Measurements from ENCODE around the gene KCNJ5. TPM values are rescaled to one million over a fixed set of nuclear protein-coding genes. Genes with fewer than 3 reads are reported as not detected.

KCNJ5 gene
- total RNA-seq, 4 donors from 2014 or later: 0.31 to 3.2 (median 0.71) TPM

- no peak for ATAC-seq
- Histone ChIP-seq H3K4me3 (no peak overlapping the region), H3K36me3 (no peaks in the 10 kb centered on the region), H3K27ac (no peak overlapping the region), H3K4me1 (no peaks in the 10 kb centered on the region), H3K9me3 (no peaks in the 10 kb centered on the region), H3K27me3 (peaks cover 7% of the 10 kb centered on the region)
- 95 to 100% methylated on average over 2 to 3 of the region's 7 CpGs for WGBS, 2 donors (ENCODE audit: low coverage in 1 of 2)
- no peak for TF ChIP-seq POLR2A (IDR thresholded peaks at IDR 0.05)
These were observed 32.9 kb downstream of the KCNJ5 start for GRCh38 chr11:128924104-128924503.

- no peaks in the 10 kb centered on the region for H3K9me3 ChIP-seq
- no peak overlapping the region for H3K4me3 ChIP-seq
- 72 to 86% methylated on average over 9 of the region's 16 CpGs for WGBS, 2 donors (ENCODE audit: low coverage in 1 of 2)
- H3K27ac ChIP-seq: no peak overlapping the region
- H3K4me1 ChIP-seq: no peaks in the 10 kb centered on the region
- TF ChIP-seq EP300 (IDR thresholded peaks at IDR 0.05) (no peak), POLR2AphosphoS5 (IDR thresholded peaks at IDR 0.05) (no peak), POLR2A (IDR thresholded peaks at IDR 0.05) (no peak), CTCF (IDR thresholded peaks at IDR 0.05) (no peak)
- ATAC-seq: no peak
- peaks cover 11% of the 10 kb centered on the region for H3K27me3 ChIP-seq
- no peaks in the 10 kb centered on the region for H3K36me3 ChIP-seq
These were observed 33.5 kb downstream of the KCNJ5 start for GRCh38 chr11:128924510-128925249.

GRCh38 chr11:128925250-128925600 is 34.1 kb downstream of the KCNJ5 start:
- peaks cover 9% of the 10 kb centered on the region for H3K27me3 ChIP-seq
- H3K4me1 ChIP-seq: no peaks in the 10 kb centered on the region
- WGBS, 2 donors (ENCODE audit: low coverage in 1 of 2): 53 to 91% methylated on average over 1 to 2 of the region's 2 CpGs
- no peak overlapping the region for H3K4me3 ChIP-seq
- no peaks in the 10 kb centered on the region for H3K36me3 ChIP-seq
- no peaks in the 10 kb centered on the region for H3K9me3 ChIP-seq
- no peak for ATAC-seq
- TF ChIP-seq POLR2A (IDR thresholded peaks at IDR 0.05) (no peak), CTCF (IDR thresholded peaks at IDR 0.05) (no peak), EP300 (IDR thresholded peaks at IDR 0.05) (no peak), POLR2AphosphoS5 (IDR thresholded peaks at IDR 0.05) (no peak)
- no peak overlapping the region for H3K27ac ChIP-seq

- peaks cover 7% of the 10 kb centered on the region for H3K27me3 ChIP-seq
- no peak for ATAC-seq
- no peak overlapping the region for H3K4me3 ChIP-seq
- TF ChIP-seq CTCF (IDR thresholded peaks at IDR 0.05) (no peak), POLR2AphosphoS5 (IDR thresholded peaks at IDR 0.05) (no peak), POLR2A (IDR thresholded peaks at IDR 0.05) (no peak), EP300 (IDR thresholded peaks at IDR 0.05) (no peak)
- no peak overlapping the region for H3K27ac ChIP-seq
- no peaks in the 10 kb centered on the region for H3K36me3 ChIP-seq
- H3K9me3 ChIP-seq: no peaks in the 10 kb centered on the region
- no peaks in the 10 kb centered on the region for H3K4me1 ChIP-seq
- 55% methylated on average over 3 of the region's 3 CpGs; no CpG with 5 or more reads in 1 of the 2 donors for WGBS, 2 donors (ENCODE audit: low coverage in 1 of 2)
These were observed 34.8 kb downstream of the KCNJ5 start for GRCh38 chr11:128926000-128926399.

GRCh38 chr11:128926437-128927107 is 35.4 kb downstream of the KCNJ5 start:
- Histone ChIP-seq H3K9me3 (no peaks in the 10 kb centered on the region), H3K4me1 (no peaks in the 10 kb centered on the region), H3K27ac (no peak overlapping the region), H3K36me3 (no peaks in the 10 kb centered on the region), H3K27me3 (peaks cover 11% of the 10 kb centered on the region), H3K4me3 (no peak overlapping the region)
- TF ChIP-seq POLR2A (IDR thresholded peaks at IDR 0.05): no peak
- TF ChIP-seq CTCF (IDR thresholded peaks at IDR 0.05): no peak
- TF ChIP-seq POLR2AphosphoS5 (IDR thresholded peaks at IDR 0.05): no peak
- no peak for TF ChIP-seq EP300 (IDR thresholded peaks at IDR 0.05)
- 0 to 53% methylated on average over 1 to 4 of the region's 17 CpGs for WGBS, 2 donors (ENCODE audit: low coverage in 1 of 2)
- no peak for ATAC-seq
